Activated CD8-positive, alpha-beta memory T cell treated with anti-CD3 and anti-CD28 coated beads, Interleukin-2, amount 50 U/mL, for 1 hour (primary cell): Measurements from ENCODE around the gene PRICKLE1.

Experiments
- DNase-seq: peaks from one replicate; pipeline ENCODE4 v3.0.0-alpha.2; 2020; ENCODE audit errors: extremely low read depth

Gene PRICKLE1

GRCh38 chr12:42588524-42589464 is 752 bp downstream of the PRICKLE1 start:
- DNase-seq, result no peak

DNA sequence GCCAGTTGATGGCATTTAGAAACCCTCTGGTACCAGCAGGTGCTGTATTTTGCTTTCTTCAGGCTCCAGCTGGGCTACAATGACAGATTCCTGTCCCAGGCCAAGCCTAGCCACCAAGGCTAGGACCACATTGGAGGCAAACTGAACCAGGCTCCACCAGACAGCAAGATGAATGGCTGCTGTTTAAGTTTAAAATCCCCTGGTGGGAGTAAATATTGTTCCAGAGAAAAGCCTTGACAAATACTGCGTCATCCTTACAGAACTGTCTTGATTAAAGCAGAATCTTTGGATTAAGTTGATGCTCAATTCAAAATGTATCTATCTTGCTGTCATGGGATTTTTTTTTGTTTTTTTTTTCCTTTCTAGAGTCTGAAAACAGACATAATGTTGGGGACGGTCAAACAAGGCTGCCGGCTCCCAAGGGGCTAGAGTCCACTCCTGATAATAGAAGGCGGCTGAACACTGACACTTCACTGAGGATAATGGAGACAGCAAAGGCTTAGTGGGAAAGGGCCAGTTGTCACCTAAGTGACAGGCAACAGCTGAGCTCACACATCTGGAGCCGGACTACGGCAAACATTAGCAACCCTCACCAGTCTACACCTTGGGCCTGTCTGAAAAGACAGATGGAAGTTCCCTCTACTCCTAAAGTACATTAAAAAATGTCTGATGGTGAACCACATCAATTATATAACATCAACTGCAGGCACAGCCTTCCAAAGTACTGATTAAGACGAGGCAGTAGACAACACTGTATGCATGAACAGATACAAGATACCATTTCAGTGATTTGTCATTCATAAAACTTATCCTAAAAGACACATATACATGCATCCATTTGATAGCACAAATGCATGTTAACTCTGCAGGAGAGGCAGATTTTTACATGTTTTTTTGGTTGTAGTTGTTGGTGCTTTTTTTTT is 1.7 kb downstream of the PRICKLE1 start:
- no peak for DNase-seq

GRCh38 chr12:42586268-42586667 is 3.3 kb downstream of the PRICKLE1 start:
- DNase-seq, result no peak

DNA sequence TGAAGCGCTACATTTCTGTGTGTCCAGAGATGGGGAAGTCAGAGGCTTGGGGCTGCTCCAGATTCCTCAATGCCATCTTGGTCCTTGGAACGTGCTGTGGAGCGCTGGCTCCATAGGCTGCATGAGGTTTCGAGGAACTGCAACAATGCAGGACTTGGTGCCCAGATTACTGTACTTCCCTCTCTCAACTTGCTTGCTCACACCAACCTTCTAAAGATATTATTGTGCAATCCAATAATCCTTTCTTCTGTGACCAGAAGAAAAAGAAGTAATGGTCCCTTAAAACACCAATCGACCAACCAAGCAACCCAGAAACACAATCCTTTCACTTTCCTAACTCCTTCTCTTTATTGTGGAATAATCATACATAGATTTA is 3.7 kb downstream of the PRICKLE1 start:
- DNase-seq, result no peak

DNA sequence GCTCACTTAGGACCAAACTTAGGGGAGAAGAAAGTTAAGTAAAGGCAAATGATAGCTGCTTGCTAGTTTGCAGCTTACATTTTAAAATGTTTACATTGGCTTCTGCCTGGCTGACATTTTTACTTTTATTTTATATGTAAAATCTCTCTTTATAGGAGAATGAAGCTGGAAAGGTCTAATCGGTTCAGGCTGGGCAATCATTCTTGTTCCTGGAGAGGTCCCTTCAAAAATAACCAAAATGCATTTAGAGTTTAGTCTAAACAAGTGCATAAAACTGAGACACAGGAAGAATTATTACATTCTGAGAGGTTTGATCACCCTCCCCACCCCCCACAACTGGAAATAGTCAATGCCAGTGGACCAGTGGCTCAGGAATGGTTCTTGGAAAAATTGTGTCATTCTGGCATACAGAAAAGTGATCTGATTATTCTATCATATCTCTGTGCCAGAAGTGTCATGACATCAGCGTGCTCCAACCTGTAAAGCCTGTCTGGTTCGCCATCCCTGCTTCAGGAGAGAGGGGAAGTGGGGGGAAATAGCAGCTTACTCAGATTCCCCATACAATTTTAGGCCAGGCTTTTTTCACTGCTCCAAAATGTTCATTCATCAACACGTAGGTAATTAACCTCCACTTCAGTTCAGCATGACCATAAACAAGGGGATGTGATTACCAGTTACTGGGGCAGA is 4.2 kb downstream of the PRICKLE1 start:
- DNase-seq, result no peak

DNA sequence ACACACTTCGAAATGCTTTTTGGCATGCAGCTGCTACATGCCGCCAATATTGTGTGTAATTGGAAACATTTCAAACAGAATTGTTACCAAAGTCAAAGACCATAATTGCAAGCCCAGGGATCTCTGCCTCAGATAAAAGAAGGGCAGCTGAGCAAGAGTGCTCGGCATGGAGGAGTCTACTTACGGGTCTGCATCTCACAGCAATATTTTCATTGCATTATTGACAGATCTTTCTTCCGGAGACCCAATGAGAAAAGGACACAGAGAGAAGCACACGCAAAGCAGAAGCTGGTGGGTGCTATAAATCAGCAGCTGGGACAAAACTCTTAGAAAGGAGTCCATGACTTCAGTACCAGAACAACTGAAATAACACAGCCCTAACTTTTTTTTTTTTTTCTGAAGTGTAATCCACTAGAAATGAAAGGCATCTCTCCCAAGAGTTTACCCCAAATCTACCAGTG is 4.9 kb downstream of the PRICKLE1 start:
- DNase-seq, result no peak

DNA sequence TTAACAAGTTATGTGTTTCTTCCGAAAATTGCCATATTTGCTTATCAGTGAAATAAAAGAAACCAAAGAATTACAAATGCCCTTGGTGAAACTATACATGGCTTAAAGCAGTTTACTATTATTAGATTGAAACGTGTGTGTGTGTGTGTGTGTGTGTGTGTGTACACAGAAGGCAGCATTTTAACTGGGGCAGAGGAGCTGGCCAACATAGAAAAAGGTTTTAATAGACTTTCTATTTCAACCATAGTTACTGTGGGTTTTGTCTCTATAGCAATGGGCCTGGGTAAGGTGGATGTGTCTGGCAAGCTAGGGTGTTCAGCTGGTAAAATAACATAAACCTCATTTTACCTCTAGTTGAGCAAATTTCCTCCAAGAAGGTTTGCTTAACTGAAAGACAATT is 6.5 kb downstream of the PRICKLE1 start:
- DNase-seq, result no peak

- DNase-seq, result no peak
Observed at GRCh38 chr12:42582498-42582897, 7.0 kb downstream of the PRICKLE1 start.

DNA sequence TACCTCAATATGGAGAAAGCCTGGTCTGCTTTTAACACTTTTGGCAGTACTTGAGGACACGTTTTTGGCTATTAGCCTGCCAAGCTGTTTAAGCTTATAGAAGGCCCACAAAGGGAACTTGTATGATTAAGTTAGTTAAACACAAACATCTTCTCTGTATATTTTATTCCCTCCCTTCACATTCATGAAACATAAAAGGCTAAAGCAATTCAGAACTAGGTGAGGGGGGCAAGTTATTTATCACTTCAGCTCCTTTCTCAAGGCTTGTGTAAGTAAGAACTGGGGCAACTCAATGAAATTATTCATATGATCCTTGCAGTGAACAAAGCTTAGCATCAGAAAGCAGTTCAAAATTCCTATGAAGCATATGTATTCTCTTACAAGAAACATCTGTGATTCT is 7.5 kb downstream of the PRICKLE1 start:
- DNase-seq, result no peak

DNA sequence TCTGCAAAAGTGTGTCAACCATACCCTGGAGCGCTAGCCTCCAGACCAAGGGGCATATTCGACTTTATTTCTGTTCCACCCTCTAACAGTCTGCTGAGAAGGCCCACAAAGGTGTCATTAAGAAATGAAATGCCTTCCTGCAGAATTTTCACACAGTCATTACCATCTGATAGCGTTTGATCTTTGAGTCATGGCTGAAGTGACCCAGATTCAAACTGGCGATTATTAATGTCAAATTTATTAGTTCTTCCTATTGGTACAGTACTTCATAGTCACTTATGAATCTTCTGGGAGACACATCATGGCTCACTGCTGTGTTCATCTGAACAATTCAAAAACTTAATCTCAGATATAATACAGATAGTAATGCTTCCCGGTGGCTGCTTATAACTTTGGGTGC is 13.2 kb downstream of the PRICKLE1 start:
- DNase-seq, result no peak

GRCh38 chr12:42575717-42576116 is 13.8 kb downstream of the PRICKLE1 start:
- DNase-seq, result no peak

- no peak for DNase-seq
Observed at GRCh38 chr12:42574851-42575266, 14.7 kb downstream of the PRICKLE1 start.

DNA sequence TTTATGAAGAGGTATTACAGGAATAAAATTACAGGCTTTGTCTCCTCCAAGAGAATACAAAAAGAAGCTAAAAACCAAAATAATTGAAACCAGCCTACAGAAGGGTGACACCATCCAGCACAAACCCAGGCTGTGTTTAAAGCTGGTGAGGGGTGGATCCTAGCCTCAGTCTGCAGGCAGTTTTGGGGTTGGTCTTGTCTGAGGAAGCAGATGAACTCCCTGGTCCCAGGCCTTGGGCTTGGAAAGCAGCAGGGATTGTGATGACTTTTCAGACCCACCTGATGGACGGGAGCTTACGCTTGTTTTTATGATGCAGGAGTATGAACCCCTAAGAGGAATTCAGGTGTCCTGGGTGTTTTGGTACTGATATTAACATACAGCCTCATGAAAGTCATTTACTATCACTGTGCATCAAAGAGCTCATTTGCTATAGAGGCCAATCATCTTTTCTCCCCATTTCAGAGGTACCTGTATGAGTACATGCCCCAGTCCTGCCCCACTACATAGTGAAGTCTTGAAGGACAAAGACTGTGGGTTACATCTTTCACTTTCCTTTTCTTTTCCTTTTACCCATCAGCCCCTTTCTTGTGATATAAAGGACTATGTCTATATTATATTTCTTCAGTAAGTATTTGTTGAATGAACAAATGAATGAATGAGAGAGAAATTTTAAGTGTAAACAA is 18.1 kb downstream of the PRICKLE1 start:
- DNase-seq, result no peak

DNA sequence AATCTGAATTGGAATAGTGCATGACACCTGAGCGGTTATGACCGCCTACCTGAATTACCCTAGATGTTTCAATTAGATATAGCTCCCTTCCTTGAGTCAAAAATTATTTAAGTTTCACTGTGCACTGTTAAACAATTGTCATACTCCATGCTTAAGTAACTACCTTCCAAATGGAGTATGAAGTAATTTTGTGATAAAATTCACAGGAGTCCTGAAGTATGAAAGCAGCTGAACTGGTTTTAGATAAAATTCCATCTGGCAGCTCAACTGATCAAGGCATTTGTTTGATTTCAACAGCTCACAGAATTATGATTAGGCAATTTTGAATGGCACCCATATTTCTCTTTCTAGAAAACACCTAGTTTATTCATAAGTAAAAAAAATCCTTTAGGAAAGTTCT is 19.5 kb downstream of the PRICKLE1 start:
- no peak for DNase-seq

GRCh38 chr12:42568952-42569915 is 20.3 kb downstream of the PRICKLE1 start:
- DNase-seq, result no peak

GRCh38 chr12:42565633-42566032 is 23.9 kb downstream of the PRICKLE1 start:
- DNase-seq, result no peak

- no peak for DNase-seq
Observed at GRCh38 chr12:42564996-42565395, 24.6 kb downstream of the PRICKLE1 start.

GRCh38 chr12:42564556-42564955 is 25.0 kb downstream of the PRICKLE1 start:
- no peak for DNase-seq

DNA sequence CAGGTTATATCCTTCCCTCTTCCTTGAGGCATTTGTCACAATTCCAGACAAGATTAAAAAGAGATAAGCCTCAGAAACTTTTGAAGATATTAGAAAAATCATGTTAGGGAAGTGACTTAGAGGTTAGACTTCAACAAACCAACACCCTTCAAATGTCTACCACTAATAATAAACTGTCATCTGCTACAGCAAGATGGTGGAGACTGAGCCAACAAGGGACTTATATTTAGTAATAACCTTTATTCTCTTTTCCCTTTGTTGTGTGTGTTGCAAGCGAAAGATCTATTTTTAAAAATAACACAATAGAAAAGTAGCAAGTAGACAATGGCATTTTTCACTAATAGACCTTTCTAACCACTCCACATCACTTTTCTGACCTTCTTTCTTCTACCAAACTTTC is 28.6 kb downstream of the PRICKLE1 start:
- DNase-seq, result no peak

- no peak for DNase-seq
Observed at GRCh38 chr12:42557586-42558172, 31.9 kb downstream of the PRICKLE1 start.
